GM18511 (cell line): ENCODE measurements around the gene PRSS50.
"Not testable (repeated sequence)": the region's sequence is repeated elsewhere in the genome, so short reads cannot be mapped to it uniquely, and the experiment has no call there.

Source experiments
- ATAC-seq: cut with Tn5 transposase; IDR thresholded peaks from one replicate; pipeline ENCODE4 v1.9.1; 2021; ENCODE audit warnings: mild to moderate bottlenecking, moderate library complexity; ENCODE audit not compliant: unreplicated experiment

Gene PRSS50, protein sequence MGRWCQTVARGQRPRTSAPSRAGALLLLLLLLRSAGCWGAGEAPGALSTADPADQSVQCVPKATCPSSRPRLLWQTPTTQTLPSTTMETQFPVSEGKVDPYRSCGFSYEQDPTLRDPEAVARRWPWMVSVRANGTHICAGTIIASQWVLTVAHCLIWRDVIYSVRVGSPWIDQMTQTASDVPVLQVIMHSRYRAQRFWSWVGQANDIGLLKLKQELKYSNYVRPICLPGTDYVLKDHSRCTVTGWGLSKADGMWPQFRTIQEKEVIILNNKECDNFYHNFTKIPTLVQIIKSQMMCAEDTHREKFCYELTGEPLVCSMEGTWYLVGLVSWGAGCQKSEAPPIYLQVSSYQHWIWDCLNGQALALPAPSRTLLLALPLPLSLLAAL

DNA sequence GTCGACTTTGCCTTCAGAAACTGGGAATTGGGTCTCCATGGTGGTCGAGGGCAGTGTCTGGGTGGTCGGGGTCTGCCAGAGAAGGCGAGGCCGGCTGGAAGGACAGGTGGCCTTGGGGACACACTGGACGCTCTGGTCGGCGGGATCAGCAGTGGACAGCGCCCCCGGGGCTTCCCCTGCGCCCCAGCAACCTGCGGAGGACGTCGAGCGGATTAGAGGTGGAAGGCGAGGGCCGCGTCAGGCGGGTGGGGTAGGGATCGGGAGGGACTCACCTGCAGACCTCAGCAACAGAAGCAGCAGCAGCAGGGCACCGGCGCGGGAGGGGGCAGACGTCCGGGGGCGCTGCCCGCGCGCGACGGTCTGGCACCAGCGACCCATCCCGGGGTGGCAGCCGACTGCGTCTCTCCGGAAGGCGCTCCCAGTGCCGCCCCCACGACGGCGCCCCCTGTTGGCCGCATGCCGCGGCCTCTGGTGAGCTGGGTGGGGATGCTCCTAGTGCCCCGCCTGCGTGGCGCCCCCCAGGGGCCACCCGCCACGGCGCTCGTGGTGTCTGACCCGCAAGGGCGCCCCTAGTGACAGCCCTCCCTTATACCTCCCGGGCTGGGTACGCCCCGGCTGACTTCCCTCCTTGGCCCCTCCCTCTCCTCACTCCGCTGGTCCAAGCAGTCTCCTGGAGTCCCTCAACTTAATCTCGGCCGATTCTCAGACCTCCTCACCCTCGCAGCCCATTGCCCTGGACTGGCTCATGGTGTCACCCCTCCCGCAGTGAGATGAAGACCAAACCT is at the start of gene PRSS50:
TSS of gene PRSS50 (minus strand) at position 423 of the 785 bp plus-strand sequence. CDS start at position 378, 45 bp downstream.
- ATAC-seq: no peak

DNA sequence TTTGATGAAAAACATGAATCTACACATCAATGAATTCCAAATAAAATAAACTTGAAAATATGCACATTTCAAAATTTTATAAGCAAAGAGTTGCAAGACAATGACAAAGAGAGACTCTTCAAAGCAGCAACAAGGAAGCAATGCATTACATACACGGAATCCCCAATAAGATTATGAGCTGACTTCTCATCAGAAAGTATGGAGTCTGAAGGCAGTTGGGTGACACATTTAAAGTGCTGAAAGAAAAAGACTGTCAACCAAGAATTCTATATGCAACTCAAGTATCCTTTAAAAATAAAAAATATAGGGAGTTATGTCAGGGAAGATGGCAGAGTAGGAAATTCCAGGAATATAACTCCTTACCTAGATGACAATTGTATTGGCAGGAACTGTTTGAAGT is 46.5 kb upstream of the PRSS50 start:
- no peak for ATAC-seq

DNA sequence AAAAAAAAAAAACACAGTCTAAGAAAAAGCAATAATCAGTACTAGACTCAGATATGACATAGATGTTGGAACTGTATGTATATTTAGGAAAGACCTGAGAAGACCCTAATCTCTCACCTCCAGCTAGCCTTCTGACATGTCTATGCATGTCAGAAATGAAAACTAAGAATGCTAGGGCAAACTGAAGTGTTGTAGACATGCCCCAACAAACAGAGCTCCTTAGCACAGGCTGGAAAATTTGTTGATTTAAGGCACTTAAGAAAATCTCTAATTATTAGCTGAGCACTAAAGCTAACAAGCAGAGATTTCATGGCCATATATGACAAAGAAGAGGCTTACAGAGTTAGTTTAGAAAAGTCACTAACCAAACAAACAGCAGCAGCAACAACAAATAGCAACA is 45.5 kb upstream of the PRSS50 start:
- ATAC-seq: no peak

DNA sequence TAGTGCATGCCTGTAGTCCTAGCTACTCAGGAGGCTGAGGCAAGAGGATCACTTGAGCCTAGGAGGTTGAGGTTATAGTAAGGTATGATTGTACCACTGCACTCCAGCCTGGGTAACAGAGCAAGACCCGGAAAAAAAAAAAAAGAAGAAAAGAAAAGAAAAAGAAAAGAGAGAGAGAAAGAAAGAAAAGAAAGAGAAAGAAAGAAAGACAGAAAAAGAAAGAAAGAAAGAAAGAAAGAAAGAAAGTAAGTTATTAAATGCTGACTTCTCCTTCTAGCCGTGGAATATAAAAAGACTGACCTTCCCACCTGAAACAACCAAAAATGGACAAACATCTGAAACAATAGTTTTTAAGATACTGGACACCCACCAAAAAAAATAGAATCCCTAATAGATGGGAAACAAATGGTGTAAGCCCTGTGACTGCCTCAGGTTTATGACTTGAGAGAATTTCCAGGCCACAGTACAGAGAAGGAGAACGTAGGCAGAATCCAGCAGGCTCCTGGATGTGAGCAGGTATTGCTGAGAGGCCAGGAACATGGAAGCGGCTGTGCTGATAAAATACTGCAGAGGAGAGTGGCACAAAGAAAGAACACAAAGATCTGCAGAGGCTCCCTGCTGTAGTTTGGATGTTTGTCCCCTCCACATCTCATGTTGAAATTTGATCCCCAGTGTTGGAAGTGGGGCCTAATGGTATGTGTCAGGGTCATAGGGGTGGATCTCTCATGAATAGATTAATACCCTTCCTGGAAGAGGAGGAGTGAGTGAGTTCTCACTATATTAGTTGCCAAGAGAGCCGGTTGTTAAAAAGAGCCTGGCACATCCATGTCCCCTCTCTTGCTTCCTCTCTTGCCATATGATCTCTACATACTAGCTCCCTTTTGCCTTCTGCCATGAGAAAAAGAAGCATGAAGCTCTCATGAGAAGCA is 41.8 kb upstream of the PRSS50 start:
- no peak for ATAC-seq

DNA sequence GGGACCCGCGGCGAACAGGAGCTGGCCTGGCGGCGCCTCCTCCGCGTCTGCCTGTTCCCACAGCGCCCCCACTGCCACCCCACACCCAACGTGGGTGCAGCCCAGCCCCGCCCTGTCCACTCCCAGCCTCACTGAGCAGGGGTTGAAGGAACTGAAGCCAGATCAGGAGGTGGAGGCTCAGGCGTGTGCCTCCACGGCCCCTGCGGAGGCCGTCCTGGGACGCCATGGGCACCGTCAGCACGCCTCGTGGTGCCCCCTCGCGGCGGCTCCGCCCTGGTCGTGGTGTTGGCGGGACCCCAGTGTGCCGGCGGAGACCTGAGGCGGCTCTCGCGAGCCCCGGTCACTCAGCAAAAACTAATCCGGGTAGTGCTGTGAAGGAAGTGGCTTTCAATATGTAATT is 39.0 kb upstream of the PRSS50 start:
- ATAC-seq: no peak

DNA sequence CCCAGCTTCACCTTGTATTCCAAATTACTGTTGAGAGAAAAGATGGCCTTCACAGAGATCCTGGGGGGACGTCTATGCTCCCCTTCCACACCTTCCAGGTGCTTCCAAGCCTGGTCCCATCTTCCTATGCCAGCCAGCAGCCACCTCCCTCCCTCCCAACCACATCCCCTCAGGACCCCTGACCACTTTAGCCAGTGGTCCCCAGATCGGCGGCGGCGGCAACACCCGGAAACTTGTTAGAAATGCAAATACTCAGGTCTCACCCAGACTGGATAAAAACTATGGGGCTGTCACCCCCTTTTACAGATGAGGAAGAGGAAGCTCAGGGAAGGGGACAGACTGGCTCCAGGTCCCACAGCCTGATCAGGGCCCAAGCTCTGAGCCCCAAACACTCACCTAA is 38.0 kb upstream of the PRSS50 start:
- no peak for ATAC-seq

DNA sequence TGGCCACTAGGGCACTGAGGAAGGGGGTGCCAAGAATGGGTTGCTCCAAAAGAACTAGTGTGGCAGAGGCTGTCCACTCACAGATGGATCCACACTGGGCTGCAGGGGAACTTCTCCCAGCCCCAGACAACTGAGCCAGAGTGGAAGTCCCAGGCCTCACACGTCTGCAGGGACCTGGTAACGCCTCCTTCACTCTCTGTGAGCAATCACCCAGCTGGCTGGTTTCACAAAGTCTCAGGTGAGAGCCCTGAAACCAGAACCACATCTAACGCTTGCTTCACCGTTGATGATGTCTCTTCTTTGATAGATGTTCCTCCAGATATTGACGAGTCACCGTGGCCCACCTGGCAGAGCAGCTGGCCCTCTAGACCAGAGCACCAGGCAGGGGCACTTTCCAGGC is 35.5 kb upstream of the PRSS50 start:
- not testable (repeated sequence) for ATAC-seq

DNA sequence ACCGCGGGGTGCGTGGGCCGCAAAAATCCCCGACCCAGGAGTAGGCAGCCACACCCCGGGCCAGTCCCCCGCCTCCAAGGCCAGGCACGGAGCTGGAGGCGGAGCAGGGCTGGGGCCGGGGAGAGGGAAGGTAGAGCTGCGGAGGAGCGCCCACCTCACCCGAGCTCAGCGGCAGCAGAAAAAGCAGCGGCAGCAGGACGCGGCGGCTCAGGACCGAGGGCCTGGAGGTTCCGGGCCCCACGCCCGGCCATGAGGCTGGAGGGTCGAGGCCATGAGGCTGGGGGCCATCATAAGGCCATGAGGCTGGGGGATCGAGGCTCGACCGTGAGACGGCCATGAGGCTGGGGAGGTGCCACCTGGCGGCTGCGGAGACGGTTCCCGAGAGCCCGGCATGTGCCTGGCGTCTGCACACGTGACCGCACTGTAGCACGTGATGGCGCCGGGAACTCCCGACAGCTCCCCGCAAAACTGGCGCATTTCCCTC is 32.9 kb upstream of the PRSS50 start:
- no peak for ATAC-seq

DNA sequence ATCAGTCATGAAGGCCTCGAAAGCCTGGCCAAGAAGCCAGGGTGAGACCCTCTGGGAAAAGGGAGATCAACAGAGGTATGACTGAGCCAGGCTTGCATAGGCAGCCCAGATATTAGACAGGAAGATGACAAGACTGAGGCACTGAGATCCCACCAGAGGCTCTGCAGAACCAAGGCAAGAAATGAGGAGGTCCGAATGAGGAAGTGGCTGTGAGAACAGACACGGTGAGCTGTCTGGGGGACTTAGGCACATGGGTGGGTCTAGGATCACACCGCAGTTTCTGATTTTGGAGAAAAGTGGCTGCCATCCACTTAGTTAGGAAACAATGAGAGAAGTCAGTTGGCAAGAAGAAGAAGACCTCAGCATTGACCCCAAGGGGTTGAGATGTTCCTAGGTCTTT is 31.5 kb upstream of the PRSS50 start:
- ATAC-seq: no peak

DNA sequence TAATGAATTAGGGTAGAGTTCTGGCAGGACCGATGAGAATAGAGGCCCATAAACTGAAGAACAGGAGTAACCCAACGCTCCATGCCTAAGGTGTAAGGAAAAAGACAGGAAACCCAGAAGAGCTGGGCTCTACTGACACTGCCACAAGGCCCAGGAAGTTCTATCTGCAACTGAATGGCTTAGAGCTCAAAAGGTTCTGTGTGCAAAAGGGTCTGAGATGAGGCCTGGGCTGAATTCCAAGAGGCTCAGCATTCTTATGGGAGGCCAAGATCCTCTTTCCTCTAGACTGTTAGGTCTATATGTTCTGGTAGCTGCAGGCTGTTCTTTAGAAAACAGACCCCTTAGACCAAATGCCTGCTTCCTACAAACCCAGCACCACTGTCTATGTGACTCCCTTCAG is 30.5 kb upstream of the PRSS50 start:
- no peak for ATAC-seq

DNA sequence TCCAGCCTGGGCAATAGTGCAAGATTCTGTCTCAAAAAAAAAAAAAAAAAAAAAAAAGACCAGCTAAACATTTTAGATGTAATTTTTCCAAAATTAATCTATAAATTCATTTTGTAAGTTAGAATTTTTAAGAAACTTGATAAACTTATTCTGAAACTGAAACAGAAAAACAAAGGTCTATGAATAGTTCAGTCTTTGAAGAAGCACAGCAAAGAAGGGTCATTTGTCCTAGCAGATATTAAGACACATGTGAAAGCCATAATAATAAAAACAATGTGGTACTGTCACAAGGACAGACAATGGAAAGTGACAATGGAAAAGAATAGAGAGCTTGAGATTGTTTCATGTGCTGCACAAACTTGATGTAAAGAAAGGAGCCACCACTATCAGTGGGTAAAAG is 29.0 kb upstream of the PRSS50 start:
- ATAC-seq: no peak

DNA sequence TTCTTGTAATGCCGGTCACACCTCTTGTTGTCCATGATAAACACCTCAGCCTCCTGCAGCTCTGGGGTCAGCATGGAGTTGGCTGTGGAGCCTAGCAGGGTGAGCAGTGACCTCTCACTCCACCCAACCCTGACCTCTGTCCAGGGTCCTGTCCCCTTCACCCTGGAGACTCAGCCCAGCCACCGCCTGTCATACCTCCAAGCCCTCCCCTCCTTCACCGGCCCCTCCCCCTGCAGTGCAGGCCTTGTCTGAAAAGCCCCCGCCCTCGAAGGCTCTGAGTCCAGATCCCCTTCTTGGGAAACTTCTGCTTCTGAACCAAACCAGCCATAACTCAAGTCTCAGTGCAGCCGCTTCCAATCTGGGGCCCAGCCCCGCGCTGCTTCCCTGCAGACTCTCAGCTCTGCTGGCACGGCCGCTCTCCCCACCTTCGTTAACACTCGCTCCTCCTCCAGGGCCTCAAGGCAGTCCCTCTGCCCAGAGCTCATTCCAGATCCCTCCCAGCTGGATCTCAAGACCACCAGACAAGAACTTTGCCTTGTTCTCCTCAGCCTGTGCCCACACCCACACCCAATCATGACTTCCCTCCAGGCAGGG is 25.4 kb upstream of the PRSS50 start:
- ATAC-seq: no peak

DNA sequence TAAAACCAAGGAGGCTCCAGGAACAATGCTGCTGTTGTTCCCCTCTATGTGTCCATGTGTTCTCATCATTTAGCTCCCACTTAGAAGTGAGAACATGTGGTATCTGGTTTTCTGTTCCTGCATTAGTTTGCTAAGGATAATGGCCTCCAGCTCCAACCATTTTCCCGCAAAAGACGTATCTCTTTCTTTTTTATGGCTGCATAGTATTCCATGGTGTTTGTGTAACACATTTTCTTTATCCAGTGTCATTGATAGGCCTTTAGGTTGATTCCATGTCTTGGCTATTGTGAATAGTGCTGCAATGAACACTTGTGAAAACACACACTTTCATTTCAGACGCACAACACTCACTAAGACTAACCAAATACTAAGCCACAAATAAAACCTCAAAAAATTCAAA is 21.9 kb upstream of the PRSS50 start:
- ATAC-seq: not testable (repeated sequence)

DNA sequence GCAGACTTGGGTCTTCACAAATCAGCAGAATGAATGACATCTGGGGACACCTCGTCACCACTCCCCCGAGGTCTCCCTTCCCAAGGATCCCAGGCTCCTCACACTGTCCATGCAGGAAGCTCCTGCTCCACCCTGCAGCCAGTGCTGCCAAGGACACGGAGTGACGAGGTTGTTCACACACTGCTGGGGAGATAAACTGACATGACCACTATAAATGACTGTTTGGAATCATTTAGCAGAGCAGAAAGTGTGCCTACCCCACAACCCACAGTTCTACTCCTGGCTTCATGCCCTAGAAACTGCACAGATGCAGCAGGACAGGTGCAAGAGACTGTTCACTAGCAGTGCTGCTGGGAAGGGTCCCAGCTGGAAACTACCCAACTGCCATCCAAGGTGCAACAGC is 19.7 kb upstream of the PRSS50 start:
- ATAC-seq: no peak

DNA sequence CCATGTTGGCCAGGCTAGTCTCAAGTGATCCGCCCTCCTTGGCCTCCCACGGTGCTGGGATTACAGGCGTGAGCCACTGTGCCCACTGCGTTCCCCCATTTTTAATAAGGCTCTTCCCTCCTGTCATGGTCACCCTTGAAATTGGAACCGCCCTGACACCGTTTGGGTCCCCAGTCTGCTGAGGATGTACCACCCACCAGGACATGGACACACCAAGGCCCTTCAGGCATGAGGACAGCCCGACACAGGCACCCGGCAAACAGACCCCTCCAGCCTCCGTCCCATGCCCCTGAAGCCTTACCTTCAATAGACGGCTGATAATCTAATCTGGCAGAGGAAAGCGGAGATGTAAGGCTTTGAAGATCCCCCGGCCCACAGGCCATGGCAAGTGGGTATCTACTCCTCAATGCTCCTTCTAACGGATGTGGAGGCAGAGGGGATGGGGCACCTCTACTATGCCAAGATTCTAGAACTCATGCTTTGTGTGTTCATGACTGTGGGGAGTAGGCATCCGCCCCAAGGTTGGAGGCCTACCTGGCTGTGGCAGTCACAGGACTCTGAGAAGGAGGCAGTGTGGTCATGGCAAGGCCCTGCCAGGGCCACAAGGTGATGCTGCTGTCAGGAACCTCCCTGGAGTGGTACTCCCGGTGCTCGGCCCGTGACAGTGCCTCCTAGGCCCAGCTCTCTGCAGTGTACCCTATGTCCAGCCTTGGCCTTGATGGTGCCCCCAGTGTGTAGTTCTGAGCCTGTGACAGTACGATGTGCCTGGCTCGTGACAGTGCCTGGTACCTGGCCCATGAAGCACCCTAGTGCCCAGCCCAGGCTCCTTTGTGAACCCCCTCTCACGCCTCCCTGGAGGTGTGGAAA is 18.6 kb upstream of the PRSS50 start:
- ATAC-seq: no peak

DNA sequence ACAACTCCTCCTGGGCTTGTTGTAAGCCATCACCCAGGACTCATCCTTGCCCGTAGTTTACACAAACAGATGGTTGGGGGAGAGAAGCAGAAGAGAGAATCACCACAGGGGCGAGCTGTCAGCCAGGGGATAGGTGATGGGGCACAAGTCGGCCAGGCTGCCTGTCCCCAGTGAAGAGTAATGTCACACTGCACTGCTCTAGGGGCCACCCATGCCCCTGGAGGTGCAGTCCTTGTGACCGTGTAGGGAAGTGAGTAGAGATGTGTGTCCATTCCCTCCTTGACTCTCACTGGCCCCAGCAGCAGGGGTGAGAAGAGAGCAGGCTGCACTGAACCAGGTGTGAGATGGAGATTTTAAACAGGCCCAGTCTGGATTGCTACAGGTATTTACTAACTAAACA is 17.1 kb upstream of the PRSS50 start:
- ATAC-seq: no peak

DNA sequence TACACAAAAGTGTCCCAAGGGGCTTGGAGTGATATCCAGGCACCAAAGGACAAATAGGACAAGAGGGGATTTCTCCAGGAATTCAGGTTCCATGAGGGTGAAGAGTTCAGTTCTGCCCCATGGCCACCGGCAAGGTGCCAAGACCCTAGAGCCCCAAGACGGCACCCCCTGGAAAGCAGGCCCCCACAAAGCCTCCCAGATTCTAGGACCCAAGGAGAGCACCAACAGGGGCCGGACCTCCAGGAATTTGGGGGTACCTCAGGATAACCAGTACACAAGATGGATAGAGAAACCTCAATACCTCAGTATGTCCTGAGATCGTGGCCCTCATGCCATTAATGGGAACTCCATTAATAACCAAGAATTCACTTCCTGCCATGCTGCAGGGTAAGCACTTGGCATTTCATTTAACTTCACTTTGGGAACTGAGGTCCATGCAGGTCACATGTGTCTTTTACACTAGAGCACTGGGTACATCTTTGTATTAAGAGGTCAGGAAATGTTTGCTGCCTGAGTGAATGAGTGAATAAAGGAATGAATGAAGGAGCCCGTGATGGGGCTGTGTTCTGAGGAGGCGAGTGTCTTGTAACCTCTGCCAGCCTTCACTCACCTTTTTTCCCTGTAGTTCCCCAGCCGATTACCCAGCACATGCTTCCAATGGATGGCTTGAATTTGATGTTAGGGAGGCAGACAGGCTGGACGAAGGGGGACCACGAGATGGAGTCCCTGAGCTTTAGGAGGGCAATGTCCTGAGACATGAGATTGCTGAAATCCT is 15.5 kb upstream of the PRSS50 start:
- ATAC-seq: no peak

DNA sequence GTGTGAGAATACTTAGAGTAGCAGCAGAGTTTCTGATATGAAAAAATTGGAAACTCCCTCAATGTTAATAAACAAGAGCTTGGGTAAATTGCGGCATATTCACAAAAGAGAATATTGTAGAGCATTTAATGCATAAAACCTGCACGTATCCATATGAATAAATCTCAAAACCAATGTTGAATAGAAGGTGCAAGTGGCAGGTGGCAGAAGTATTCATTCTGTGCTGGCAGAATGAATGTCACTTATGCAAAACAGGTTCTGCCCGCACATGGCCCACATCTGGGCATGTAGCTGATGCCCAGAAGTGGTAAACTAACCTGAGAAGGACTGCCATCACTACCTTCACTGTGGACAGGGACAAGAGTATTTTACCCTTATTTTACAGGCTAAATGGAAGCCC is 14.1 kb upstream of the PRSS50 start:
- no peak for ATAC-seq

DNA sequence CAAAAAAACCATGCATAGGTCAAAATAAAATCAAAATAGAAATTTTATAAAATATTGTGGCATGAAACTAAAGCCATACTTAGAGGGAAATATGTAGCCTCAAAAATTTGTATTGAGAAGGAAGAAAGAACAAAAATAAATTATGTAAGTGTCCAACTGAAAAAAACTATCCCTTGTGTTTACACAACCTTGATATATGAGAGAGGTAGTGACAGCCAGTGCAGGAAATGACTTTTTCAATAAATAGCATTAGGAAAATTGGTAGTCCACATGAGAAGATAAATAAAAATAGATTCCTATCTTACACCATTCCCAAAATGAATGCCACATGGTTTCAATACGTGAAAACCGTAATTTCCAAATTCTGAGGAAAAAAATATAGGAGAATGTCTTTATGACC is 13.2 kb upstream of the PRSS50 start:
- no peak for ATAC-seq
